Bronchial epithelial cell (primary cell): Measurements from ENCODE around the gene PISD. TPM values are rescaled to one million over a fixed set of nuclear protein-coding genes. Genes with fewer than 3 reads are reported as not detected.

ENCODE experiments used
- DNase-seq: peaks from one replicate; pipeline ENCODE4 v3.0.0-alpha.2; 2010; ENCODE audit warnings: low read depth
- FAIRE-seq: peaks from 2 replicates; lab custom pipeline; 2011; peaks lifted over from hg19 to GRCh38; lab: Jason Lieb, UNC
- H3K27me3 ChIP-seq: 2 replicates; pipeline ENCODE4 v1.5.1; 2011; ENCODE audit warnings: low read length; ENCODE audit not compliant: control insufficient read depth, insufficient read depth
- H3K36me3 ChIP-seq: 2 replicates; pipeline ENCODE4 v1.5.1; 2011; ENCODE audit warnings: low read length; ENCODE audit not compliant: control insufficient read depth, insufficient read depth
- H3K4me3 ChIP-seq: 2 replicates; pipeline ENCODE4 v1.5.1; 2011; ENCODE audit warnings: mild to moderate bottlenecking, low read depth, low read length, control low read depth
- total RNA-seq: library from RNA; depleted of rRNA; stranded (reverse); fragments of >200 nt; gene quantifications from 2 replicates; pipeline ENCODE4 v1.2.1, GENCODE V29; 2014
- TF ChIP-seq, protein P1 (sequence below): IDR thresholded peaks from 2 replicates; pipeline ENCODE4 v1.5.1; 2011; ENCODE audit warnings: mild to moderate bottlenecking, moderate library complexity, low read length, control low read depth, inconsistent platforms; ENCODE audit not compliant: insufficient read depth, severe bottlenecking

Gene PISD
- total RNA-seq, 1 donor from 2014 or later: 28.7 TPM

DNA sequence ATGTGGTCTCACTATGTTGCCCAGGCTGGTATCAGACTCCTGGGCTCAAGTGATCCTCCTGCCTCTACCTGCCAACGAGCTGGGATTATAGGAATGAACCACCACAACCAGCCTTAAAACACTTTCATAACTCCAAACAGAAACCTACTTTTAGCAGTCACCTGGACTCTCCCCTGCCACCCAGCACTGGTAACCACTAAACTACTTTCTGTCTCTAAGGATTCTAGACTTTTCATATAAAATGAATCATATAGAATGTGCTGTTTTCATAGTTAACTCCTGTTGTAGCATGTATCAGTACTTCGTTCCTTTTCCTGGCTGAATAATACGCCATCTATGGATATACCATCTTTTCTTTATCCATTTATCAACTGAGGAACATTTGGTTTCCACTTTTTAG is 29.4 kb upstream of the PISD start:
- H3K27me3 ChIP-seq: no peaks in the 10 kb centered on the region
- H3K4me3 ChIP-seq: no peak overlapping the region
- DNase-seq (no peak), FAIRE-seq (no peak)
- TF ChIP-seq, protein P1, sequence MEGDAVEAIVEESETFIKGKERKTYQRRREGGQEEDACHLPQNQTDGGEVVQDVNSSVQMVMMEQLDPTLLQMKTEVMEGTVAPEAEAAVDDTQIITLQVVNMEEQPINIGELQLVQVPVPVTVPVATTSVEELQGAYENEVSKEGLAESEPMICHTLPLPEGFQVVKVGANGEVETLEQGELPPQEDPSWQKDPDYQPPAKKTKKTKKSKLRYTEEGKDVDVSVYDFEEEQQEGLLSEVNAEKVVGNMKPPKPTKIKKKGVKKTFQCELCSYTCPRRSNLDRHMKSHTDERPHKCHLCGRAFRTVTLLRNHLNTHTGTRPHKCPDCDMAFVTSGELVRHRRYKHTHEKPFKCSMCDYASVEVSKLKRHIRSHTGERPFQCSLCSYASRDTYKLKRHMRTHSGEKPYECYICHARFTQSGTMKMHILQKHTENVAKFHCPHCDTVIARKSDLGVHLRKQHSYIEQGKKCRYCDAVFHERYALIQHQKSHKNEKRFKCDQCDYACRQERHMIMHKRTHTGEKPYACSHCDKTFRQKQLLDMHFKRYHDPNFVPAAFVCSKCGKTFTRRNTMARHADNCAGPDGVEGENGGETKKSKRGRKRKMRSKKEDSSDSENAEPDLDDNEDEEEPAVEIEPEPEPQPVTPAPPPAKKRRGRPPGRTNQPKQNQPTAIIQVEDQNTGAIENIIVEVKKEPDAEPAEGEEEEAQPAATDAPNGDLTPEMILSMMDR: no peak
- peaks cover 8% of the 10 kb centered on the region for H3K36me3 ChIP-seq

DNA sequence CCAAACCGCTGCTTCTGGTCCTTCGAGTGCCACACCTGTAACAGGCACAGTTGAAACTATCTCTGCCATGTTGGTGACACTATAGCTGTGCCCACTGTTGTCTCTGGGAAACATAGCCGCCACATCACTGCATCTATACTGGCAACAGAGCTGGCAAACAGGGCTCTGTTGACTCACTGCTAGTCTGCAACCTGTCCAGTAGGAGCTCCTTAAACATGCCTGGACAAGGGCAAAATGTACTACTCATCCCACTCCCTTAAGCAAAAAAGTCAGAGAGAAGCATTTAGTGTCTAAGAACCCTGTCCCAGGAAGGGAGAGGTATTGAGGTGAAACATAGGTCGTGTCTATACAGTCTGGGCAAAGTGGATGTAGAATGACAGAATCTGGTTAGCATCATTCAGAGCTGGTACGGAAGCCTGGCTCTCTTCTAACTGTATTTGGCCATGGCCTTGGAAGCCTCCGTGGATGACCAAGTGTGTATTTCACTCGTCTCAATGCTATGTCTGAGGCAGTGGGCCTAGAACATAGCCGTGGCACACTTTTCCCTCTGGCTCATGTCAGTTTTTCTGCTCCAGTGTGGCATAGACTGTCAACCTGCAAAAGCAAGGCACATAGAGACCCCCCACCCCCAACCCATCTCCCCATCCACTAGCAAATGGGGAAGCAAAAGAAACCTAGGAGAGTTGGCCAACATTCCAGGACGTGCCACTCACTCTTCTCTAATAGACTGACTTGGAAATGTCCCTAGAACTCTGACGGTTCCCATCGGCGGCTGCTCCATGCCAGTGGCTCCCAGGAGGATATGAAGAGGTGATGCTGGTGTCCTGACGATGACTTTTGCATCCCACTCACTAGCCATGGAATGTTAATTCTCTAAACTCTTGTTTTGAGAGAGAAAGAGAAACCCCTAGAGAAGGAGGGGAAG is 21.4 kb upstream of the PISD start:
- TF ChIP-seq, protein P1: peak; percentile 11
- FAIRE-seq (peak; percentile 99), DNase-seq (peak; percentile 97)
- H3K4me3 ChIP-seq: no peak overlapping the region
- no peaks in the 10 kb centered on the region for H3K27me3 ChIP-seq
- peaks cover 4% of the 10 kb centered on the region for H3K36me3 ChIP-seq

DNA sequence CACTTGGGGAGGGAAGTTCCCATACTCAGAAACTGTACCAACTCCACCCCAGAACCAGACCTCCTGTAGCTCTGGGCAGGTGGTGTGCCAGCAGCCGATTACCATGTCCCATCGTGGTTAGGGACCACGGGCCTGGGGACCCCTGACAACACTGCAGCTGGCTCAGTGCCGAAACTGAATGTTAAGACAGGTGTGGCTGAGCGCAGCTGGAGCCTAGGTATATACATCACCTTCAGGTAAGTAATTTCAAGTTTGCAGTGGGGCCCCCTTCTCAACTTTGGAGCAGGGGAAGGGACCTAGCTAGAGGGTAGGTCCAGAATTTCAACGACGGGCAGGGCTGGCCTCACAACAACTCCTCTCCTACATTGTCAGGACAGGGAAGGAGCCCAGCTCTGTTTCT is 20.7 kb upstream of the PISD start:
- DNase-seq: no peak
- Histone ChIP-seq H3K36me3 (peaks cover 4% of the 10 kb centered on the region), H3K27me3 (no peaks in the 10 kb centered on the region), H3K4me3 (no peak overlapping the region)
- no peak for FAIRE-seq
- TF ChIP-seq, protein P1: no peak

DNA sequence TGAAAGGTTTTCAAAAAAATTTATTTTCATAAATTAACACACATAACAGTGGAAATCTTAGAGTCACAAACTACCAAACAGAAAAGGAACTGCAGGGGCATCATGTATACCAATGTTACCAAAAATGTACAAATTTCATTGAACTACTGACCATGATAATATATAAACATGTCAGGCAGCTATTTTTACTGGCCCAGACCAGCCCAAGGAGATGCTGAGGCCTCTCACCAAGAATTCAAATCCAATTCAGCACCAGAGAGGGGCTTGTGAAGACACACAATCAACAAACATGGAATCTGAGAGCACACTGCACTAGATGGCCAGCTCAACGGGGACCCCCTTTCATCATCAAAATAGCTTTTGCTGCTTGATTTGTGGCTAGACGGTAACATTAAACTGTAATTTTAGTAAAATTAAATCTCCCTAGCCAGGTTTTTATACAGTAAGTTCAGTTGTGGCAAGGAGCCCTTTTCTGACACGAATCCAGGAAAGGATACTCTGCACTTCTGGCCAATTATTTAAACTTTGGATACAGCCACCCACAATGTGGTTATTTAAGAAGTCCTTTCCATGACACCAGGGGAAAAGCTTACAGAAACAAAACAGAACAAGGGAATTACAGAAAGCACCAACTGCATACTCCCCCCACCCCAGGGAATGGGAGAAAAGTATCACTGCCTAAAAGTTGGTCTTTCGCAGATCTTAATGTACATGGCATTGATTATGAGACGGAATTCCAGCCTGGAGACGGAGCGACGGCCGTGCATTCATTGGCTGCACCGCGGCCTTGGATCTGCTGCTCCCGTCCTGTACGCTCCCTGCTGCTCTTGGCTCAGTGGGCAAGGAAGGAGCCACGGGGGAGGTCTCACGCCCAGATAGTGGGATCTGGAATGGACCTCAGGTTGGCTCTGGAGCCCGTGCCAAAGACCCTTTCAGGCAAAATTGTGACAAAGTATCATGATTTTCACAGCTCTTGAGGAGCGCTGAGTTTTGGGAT is 19.6 kb upstream of the PISD start:
- H3K27me3 ChIP-seq: no peaks in the 10 kb centered on the region
- DNase-seq: no peak
- peaks cover 4% of the 10 kb centered on the region for H3K36me3 ChIP-seq
- H3K4me3 ChIP-seq: no peak overlapping the region
- FAIRE-seq: no peak
- TF ChIP-seq, protein P1: no peak

DNA sequence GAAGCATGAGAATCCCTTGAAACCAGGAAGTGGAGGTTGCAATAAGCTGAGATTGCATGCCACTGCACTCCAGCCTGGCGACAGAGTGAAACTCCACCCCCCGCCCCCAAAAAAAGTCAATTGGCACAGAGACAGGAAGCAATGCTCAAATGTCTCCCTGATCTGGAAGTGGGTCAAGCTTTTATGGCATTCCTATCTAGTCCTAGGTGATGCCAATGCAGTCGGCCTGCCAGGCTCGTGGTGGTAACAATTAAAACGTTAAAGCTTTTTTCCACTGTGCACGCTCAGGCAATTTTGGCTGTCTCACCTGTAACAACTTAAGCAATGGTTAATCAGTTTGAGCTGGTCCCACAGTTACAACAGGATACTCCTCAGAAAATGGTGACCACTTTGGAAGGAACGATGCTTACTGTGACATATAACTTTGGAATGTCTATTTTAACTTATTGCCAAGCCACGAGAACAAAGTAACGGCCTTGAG is 18.9 kb upstream of the PISD start:
- H3K27me3 ChIP-seq: no peaks in the 10 kb centered on the region
- no peak for FAIRE-seq
- peak; percentile 55 for DNase-seq
- H3K4me3 ChIP-seq: no peak overlapping the region
- TF ChIP-seq, protein P1: no peak
- peaks cover 4% of the 10 kb centered on the region for H3K36me3 ChIP-seq
